ENCODE results near the gene TECPR1. TPM values are rescaled to one million over a fixed set of nuclear protein-coding genes. Genes with fewer than 3 reads are reported as not detected.

TECPR1 gene
- total RNA-seq, 6 experiments from 2014 or later = 25.6 to 35.6 (median 29.3) TPM

GRCh38 chr7:98251231-98251600 is 816 bp downstream of the TECPR1 start:
- Mint-ChIP-seq H3K27me3 (ENCODE audit: insufficient read depth) (no peaks in the 10 kb centered on the region), H3K9me3 (no peaks in the 10 kb centered on the region), H3K4me1 (ENCODE audit: low read depth) (peaks cover 21% of the 10 kb centered on the region), H3K4me3 (peak overlapping the region; percentile 97), H3K27ac (peak overlapping the region; percentile 48; the same call in 1 of the 2 replicates), H3K36me3 (ENCODE audit: low read depth) (peaks cover 5% of the 10 kb centered on the region)
- TF ChIP-seq, protein P1, sequence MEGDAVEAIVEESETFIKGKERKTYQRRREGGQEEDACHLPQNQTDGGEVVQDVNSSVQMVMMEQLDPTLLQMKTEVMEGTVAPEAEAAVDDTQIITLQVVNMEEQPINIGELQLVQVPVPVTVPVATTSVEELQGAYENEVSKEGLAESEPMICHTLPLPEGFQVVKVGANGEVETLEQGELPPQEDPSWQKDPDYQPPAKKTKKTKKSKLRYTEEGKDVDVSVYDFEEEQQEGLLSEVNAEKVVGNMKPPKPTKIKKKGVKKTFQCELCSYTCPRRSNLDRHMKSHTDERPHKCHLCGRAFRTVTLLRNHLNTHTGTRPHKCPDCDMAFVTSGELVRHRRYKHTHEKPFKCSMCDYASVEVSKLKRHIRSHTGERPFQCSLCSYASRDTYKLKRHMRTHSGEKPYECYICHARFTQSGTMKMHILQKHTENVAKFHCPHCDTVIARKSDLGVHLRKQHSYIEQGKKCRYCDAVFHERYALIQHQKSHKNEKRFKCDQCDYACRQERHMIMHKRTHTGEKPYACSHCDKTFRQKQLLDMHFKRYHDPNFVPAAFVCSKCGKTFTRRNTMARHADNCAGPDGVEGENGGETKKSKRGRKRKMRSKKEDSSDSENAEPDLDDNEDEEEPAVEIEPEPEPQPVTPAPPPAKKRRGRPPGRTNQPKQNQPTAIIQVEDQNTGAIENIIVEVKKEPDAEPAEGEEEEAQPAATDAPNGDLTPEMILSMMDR (IDR thresholded peaks at IDR 0.05) = no peak
- DNase-seq = no peak

- Mint-ChIP-seq H3K27me3 (ENCODE audit: insufficient read depth) (no peaks in the 10 kb centered on the region), H3K9me3 (no peaks in the 10 kb centered on the region), H3K4me3 (peak overlapping the region; percentile 97), H3K36me3 (ENCODE audit: low read depth) (peaks cover 5% of the 10 kb centered on the region), H3K27ac (peak overlapping the region; percentile 29; the same call in 1 of the 2 replicates), H3K4me1 (ENCODE audit: low read depth) (peaks cover 21% of the 10 kb centered on the region)
- TF ChIP-seq, protein P1 (IDR thresholded peaks at IDR 0.05) = no peak
- no peak for DNase-seq
These were observed 1.2 kb downstream of the TECPR1 start for GRCh38 chr7:98250789-98251188.

- Mint-ChIP-seq H3K9me3 (no peaks in the 10 kb centered on the region), H3K36me3 (ENCODE audit: low read depth) (peaks cover 5% of the 10 kb centered on the region), H3K27me3 (ENCODE audit: insufficient read depth) (no peaks in the 10 kb centered on the region), H3K4me1 (ENCODE audit: low read depth) (peaks cover 21% of the 10 kb centered on the region), H3K27ac (no peak overlapping the region), H3K4me3 (no peak overlapping the region)
- no peak for DNase-seq
- TF ChIP-seq, protein P1 (IDR thresholded peaks at IDR 0.05) = no peak
These were observed 2.9 kb downstream of the TECPR1 start for GRCh38 chr7:98249106-98249505.

DNA sequence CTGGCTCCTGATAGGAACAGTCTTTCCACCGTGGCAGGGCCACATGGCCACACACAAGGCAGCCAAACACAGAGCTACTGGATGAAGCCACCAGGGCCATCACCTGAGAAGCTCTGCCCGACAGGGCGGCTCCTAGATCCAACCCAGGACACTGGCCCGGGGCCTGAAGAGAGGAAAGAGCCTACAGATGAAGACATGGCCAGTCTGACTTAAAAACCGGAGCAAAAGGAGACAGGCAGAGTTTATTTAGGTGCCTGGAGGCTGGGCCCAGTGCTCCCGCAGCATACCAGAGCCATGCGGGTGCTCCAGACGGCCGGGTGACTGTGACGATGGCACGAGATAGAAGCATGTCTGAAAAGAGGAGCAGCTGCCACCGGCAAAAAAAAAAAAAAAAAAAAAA is 3.9 kb downstream of the TECPR1 start:
- DNase-seq = no peak
- H3K9me3 Mint-ChIP-seq = no peaks in the 10 kb centered on the region
- no peaks in the 10 kb centered on the region for H3K27me3 Mint-ChIP-seq (ENCODE audit: insufficient read depth)
- H3K4me3 Mint-ChIP-seq = no peak overlapping the region
- TF ChIP-seq, protein P1 (IDR thresholded peaks at IDR 0.05) = no peak
- H3K36me3 Mint-ChIP-seq (ENCODE audit: low read depth) = peaks cover 5% of the 10 kb centered on the region
- no peak overlapping the region; the same call in 1 of the 2 replicates for H3K27ac Mint-ChIP-seq
- peaks cover 17% of the 10 kb centered on the region for H3K4me1 Mint-ChIP-seq (ENCODE audit: low read depth)

GRCh38 chr7:98244871-98245270 is 7.2 kb downstream of the TECPR1 start:
- no peaks in the 10 kb centered on the region for H3K4me1 Mint-ChIP-seq (ENCODE audit: low read depth)
- TF ChIP-seq, protein P1 (IDR thresholded peaks at IDR 0.05) = no peak
- H3K4me3 Mint-ChIP-seq = no peak overlapping the region
- peaks cover 8% of the 10 kb centered on the region for H3K36me3 Mint-ChIP-seq (ENCODE audit: low read depth)
- no peaks in the 10 kb centered on the region for H3K9me3 Mint-ChIP-seq
- H3K27ac Mint-ChIP-seq = no peak overlapping the region
- H3K27me3 Mint-ChIP-seq (ENCODE audit: insufficient read depth) = no peaks in the 10 kb centered on the region
- no peak for DNase-seq

GRCh38 chr7:98242934-98243333 is 9.1 kb downstream of the TECPR1 start:
- no peak for DNase-seq
- Mint-ChIP-seq H3K27ac (no peak overlapping the region), H3K4me1 (ENCODE audit: low read depth) (peaks cover 10% of the 10 kb centered on the region), H3K36me3 (ENCODE audit: low read depth) (peaks cover 18% of the 10 kb centered on the region), H3K9me3 (no peaks in the 10 kb centered on the region), H3K4me3 (no peak overlapping the region), H3K27me3 (ENCODE audit: insufficient read depth) (no peaks in the 10 kb centered on the region)
- TF ChIP-seq, protein P1 (IDR thresholded peaks at IDR 0.05) = no peak

All from HFFc6 (cell line).